Measurements from ENCODE around the gene LSS.

DNA sequence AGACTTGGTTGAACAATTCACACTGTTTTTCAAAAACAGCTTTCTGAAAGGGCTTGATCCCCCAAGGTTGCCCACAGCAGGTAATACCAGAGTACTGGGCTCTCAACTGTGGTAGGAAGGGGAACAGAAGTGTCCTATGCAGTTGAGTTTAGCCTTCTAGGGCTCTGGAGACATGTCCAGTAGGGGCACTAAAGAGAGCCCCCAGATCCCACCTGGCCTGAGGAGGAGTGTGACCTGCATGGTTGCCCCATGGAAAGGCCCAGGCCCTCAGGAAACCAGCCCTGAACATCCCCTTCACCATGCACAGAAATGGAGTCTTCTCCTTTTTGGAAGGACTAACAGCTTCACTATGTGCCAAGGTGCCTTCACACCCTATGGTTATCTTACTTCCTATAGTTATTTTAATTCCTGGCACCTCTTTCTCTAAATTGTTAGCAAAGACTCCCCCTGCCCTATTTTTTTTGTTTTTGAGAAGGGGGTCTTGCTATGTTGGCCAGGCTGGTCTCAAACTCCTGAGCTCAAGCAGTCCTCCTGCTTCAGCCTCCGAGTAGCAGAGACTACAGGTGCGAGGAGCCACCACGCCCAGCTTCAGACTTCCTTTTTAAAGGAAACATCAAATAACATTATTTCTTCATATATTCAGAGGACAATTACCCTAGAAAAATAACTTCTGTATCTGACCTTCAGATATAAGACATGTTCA lies 16.8 kb upstream of the LSS start:
- TF ChIP-seq CTCF (conservative IDR thresholded peaks at IDR 0.05 in 1 of 2, IDR thresholded peaks at IDR 0.05 in 1 of 2; ENCODE audit: extremely low read depth in 1 of 2, insufficient read depth in 1 of 2, low read depth in 1 of 2, low read length in 2 of 2): no peak
- TF ChIP-seq EZH2 (IDR thresholded peaks at IDR 0.05; ENCODE audit: borderline replicate concordance, low read length): no peak
